Activated T-helper 17 cell treated with anti-CD3 and anti-CD28 coated beads, Interleukin-2, amount 50 U/mL, for 72 hours (primary cell): ENCODE measurements around the gene PBX3. TPM values are rescaled to one million over a fixed set of nuclear protein-coding genes. Genes with fewer than 3 reads are reported as not detected.
"Not testable (repeated sequence)": the region's sequence is repeated elsewhere in the genome, so short reads cannot be mapped to it uniquely, and the experiment has no call there.

Experiments
- ATAC-seq: fragments of 150-1000 bp; cut with Tn5 transposase; replicated peaks from 2 replicates; pipeline ENCODE4 v1.10.0; 2021; ENCODE audit warnings: mild to moderate bottlenecking, moderate library complexity
- H3K27ac Mint-ChIP-seq: one replicate; pipeline ENCODE4 v1.8.0; 2022; ENCODE audit warnings: mixed read lengths
- H3K27me3 Mint-ChIP-seq: one replicate; pipeline ENCODE4 v1.8.0; 2022; ENCODE audit warnings: mixed read lengths
- H3K36me3 Mint-ChIP-seq: one replicate; pipeline ENCODE4 v1.8.0; 2022; ENCODE audit warnings: low read depth, mild to moderate bottlenecking, mixed read lengths
- H3K4me1 Mint-ChIP-seq: one replicate; pipeline ENCODE4 v1.8.0; 2022; ENCODE audit warnings: mixed read lengths
- H3K4me3 Mint-ChIP-seq: one replicate; pipeline ENCODE4 v1.8.0; 2022; ENCODE audit warnings: mild to moderate bottlenecking, mixed read lengths
- H3K9me3 Mint-ChIP-seq: one replicate; pipeline ENCODE4 v1.8.0; 2022; ENCODE audit warnings: mixed read lengths
- total RNA-seq, 2 donors: library from RNA; stranded (reverse); gene quantifications; one replicate each; pipeline ENCODE4 v1.2.3, GENCODE V29; 2022

The PBX3 gene
- total RNA-seq, 2 donors from 2014 or later = 8.5 to 15.8 TPM

GRCh38 chr9:125811002-125811401, 63.8 kb downstream of the PBX3 start:
- ATAC-seq = no peak
- no peaks in the 10 kb centered on the region for H3K27me3 Mint-ChIP-seq

GRCh38 chr9:125812403-125812802, 65.2 kb downstream of the PBX3 start:
- Mint-ChIP-seq H3K27me3 (no peaks in the 10 kb centered on the region), H3K27ac (no peak overlapping the region), H3K36me3 (no peaks in the 10 kb centered on the region), H3K4me3 (no peak overlapping the region), H3K4me1 (no peaks in the 10 kb centered on the region), H3K9me3 (no peaks in the 10 kb centered on the region)
- no peak for ATAC-seq

More at GRCh38 chr9:125811002-125811401, 63.8 kb downstream of the PBX3 start:
- Mint-ChIP-seq H3K4me1 (no peaks in the 10 kb centered on the region), H3K36me3 (no peaks in the 10 kb centered on the region), H3K4me3 (no peak overlapping the region), H3K9me3 (no peaks in the 10 kb centered on the region), H3K27ac (no peak overlapping the region)

GRCh38 chr9:125815568-125815967, 68.4 kb downstream of the PBX3 start:
- H3K27ac Mint-ChIP-seq = no peak overlapping the region
- H3K36me3 Mint-ChIP-seq = no peaks in the 10 kb centered on the region
- H3K27me3 Mint-ChIP-seq = no peaks in the 10 kb centered on the region
- no peaks in the 10 kb centered on the region for H3K9me3 Mint-ChIP-seq
- H3K4me1 Mint-ChIP-seq = no peaks in the 10 kb centered on the region
- no peak for ATAC-seq
- H3K4me3 Mint-ChIP-seq = no peak overlapping the region

- H3K4me3 Mint-ChIP-seq = no peak overlapping the region
- H3K27me3 Mint-ChIP-seq = no peaks in the 10 kb centered on the region
- no peak overlapping the region for H3K27ac Mint-ChIP-seq
- H3K36me3 Mint-ChIP-seq = no peaks in the 10 kb centered on the region
- H3K4me1 Mint-ChIP-seq = no peaks in the 10 kb centered on the region
- H3K9me3 Mint-ChIP-seq = no peaks in the 10 kb centered on the region
- no peak for ATAC-seq
Observed at GRCh38 chr9:125816321-125816720, 69.1 kb downstream of the PBX3 start.

- Mint-ChIP-seq H3K4me3 (no peak overlapping the region), H3K36me3 (no peaks in the 10 kb centered on the region), H3K4me1 (peaks cover 8% of the 10 kb centered on the region), H3K27me3 (no peaks in the 10 kb centered on the region), H3K9me3 (no peaks in the 10 kb centered on the region), H3K27ac (no peak overlapping the region)
- no peak for ATAC-seq
Observed at GRCh38 chr9:125820100-125820804, 73.1 kb downstream of the PBX3 start.

GRCh38 chr9:125821078-125821477, 73.9 kb downstream of the PBX3 start:
- Mint-ChIP-seq H3K27me3 (no peaks in the 10 kb centered on the region), H3K9me3 (no peaks in the 10 kb centered on the region), H3K27ac (no peak overlapping the region), H3K4me3 (no peak overlapping the region), H3K4me1 (peaks cover 8% of the 10 kb centered on the region), H3K36me3 (no peaks in the 10 kb centered on the region)
- ATAC-seq = no peak

GRCh38 chr9:125822160-125822559, 75.0 kb downstream of the PBX3 start:
- Mint-ChIP-seq H3K27ac (no peak overlapping the region), H3K9me3 (no peaks in the 10 kb centered on the region), H3K36me3 (no peaks in the 10 kb centered on the region), H3K4me1 (peaks cover 8% of the 10 kb centered on the region), H3K4me3 (no peak overlapping the region), H3K27me3 (no peaks in the 10 kb centered on the region)
- ATAC-seq = no peak

- H3K27me3 Mint-ChIP-seq = no peaks in the 10 kb centered on the region
- peak overlapping the region; percentile 20 for H3K27ac Mint-ChIP-seq
- H3K4me3 Mint-ChIP-seq = no peak overlapping the region
- H3K36me3 Mint-ChIP-seq = no peaks in the 10 kb centered on the region
- peaks cover 8% of the 10 kb centered on the region for H3K4me1 Mint-ChIP-seq
- no peaks in the 10 kb centered on the region for H3K9me3 Mint-ChIP-seq
- no peak for ATAC-seq
Observed at GRCh38 chr9:125822902-125823301, 75.7 kb downstream of the PBX3 start.

- H3K27me3 Mint-ChIP-seq, H3K4me1 Mint-ChIP-seq, H3K9me3 Mint-ChIP-seq, H3K36me3 Mint-ChIP-seq: not testable (repeated sequence)
- H3K27ac Mint-ChIP-seq = peak overlapping the region; percentile 4
- peak; percentile 97 for ATAC-seq
- H3K4me3 Mint-ChIP-seq = peak overlapping the region; percentile 53
Observed at GRCh38 chr9:125823874-125824406, 76.8 kb downstream of the PBX3 start.

GRCh38 chr9:125825762-125826161, 78.6 kb downstream of the PBX3 start:
- no peak overlapping the region for H3K27ac Mint-ChIP-seq
- H3K27me3 Mint-ChIP-seq = no peaks in the 10 kb centered on the region
- peaks cover 10% of the 10 kb centered on the region for H3K4me1 Mint-ChIP-seq
- ATAC-seq = no peak
- H3K4me3 Mint-ChIP-seq = no peak overlapping the region
- H3K9me3 Mint-ChIP-seq = no peaks in the 10 kb centered on the region
- H3K36me3 Mint-ChIP-seq = no peaks in the 10 kb centered on the region

- ATAC-seq = no peak
- no peak overlapping the region for H3K27ac Mint-ChIP-seq
- peaks cover 14% of the 10 kb centered on the region for H3K4me1 Mint-ChIP-seq
- no peaks in the 10 kb centered on the region for H3K9me3 Mint-ChIP-seq
- no peaks in the 10 kb centered on the region for H3K27me3 Mint-ChIP-seq
- no peak overlapping the region for H3K4me3 Mint-ChIP-seq
- H3K36me3 Mint-ChIP-seq = no peaks in the 10 kb centered on the region
Observed at GRCh38 chr9:125826850-125827249, 79.7 kb downstream of the PBX3 start.

GRCh38 chr9:125829743-125830142, 82.6 kb downstream of the PBX3 start:
- no peak overlapping the region for H3K27ac Mint-ChIP-seq
- no peaks in the 10 kb centered on the region for H3K9me3 Mint-ChIP-seq
- no peaks in the 10 kb centered on the region for H3K27me3 Mint-ChIP-seq
- H3K4me3 Mint-ChIP-seq = peak overlapping the region; percentile 80
- peak; percentile 91 for ATAC-seq
- H3K4me1 Mint-ChIP-seq = peaks cover 5% of the 10 kb centered on the region
- H3K36me3 Mint-ChIP-seq = no peaks in the 10 kb centered on the region

GRCh38 chr9:125831054-125831453, 83.9 kb downstream of the PBX3 start:
- H3K27ac Mint-ChIP-seq = peak overlapping the region; percentile 51
- no peak for ATAC-seq
- no peaks in the 10 kb centered on the region for H3K27me3 Mint-ChIP-seq
- H3K36me3 Mint-ChIP-seq = no peaks in the 10 kb centered on the region
- H3K4me1 Mint-ChIP-seq = peaks cover 5% of the 10 kb centered on the region
- H3K9me3 Mint-ChIP-seq = no peaks in the 10 kb centered on the region
- H3K4me3 Mint-ChIP-seq = peak overlapping the region; percentile 38

- peaks cover 5% of the 10 kb centered on the region for H3K4me1 Mint-ChIP-seq
- no peak for ATAC-seq
Observed at GRCh38 chr9:125831616-125832015, 84.4 kb downstream of the PBX3 start.

GRCh38 chr9:125835655-125836054, 88.5 kb downstream of the PBX3 start:
- H3K4me3 Mint-ChIP-seq = no peak overlapping the region
- H3K27ac Mint-ChIP-seq = no peak overlapping the region
- no peaks in the 10 kb centered on the region for H3K36me3 Mint-ChIP-seq
- peaks cover 5% of the 10 kb centered on the region for H3K4me1 Mint-ChIP-seq
- no peaks in the 10 kb centered on the region for H3K27me3 Mint-ChIP-seq
- no peaks in the 10 kb centered on the region for H3K9me3 Mint-ChIP-seq
- no peak for ATAC-seq

More at GRCh38 chr9:125831616-125832015, 84.4 kb downstream of the PBX3 start:
- no peaks in the 10 kb centered on the region for H3K9me3 Mint-ChIP-seq
- no peaks in the 10 kb centered on the region for H3K27me3 Mint-ChIP-seq
- H3K4me3 Mint-ChIP-seq = no peak overlapping the region
- H3K36me3 Mint-ChIP-seq = no peaks in the 10 kb centered on the region
- no peak overlapping the region for H3K27ac Mint-ChIP-seq
